GM23248 (cell line): ENCODE data around the gene GRID2.

Experiments
- EZH2 ChIP-seq: fragments of 200-600 bp; sonication (generic); IDR thresholded peaks from 2 replicates; pipeline ENCODE4 v1.6.1; 2018; ENCODE audit warnings: antibody characterized with exemption, mild to moderate bottlenecking; ENCODE audit not compliant: insufficient read depth, poor library complexity, severe bottlenecking
- EZH2phosphoT487 ChIP-seq: fragments of 200-600 bp; sonication (generic); IDR thresholded peaks from 2 replicates; pipeline ENCODE4 v1.6.1; 2018; ENCODE audit warnings: antibody characterized with exemption, moderate library complexity, mild to moderate bottlenecking, low read depth; ENCODE audit not compliant: insufficient read depth

GRCh38 chr4:93480452-93480851, 1176.7 kb downstream of the GRID2 start:
- TF ChIP-seq EZH2 (no peak), EZH2phosphoT487 (no peak)
